ENCODE measurements around the gene ISG20. TPM values are rescaled to one million over a fixed set of nuclear protein-coding genes. Genes with fewer than 3 reads are reported as not detected.

The ISG20 gene
- total RNA-seq, 1 donor from 2014 or later, result 87.1 TPM

- ATAC-seq (ENCODE audit: low read depth) (no peak), DNase-seq (no peak)
- H3K4me3 Mint-ChIP-seq, result no peak overlapping the region
- ChIA-PET CTCF (no interaction called here), POLR2A (no interaction called here)
- H3K27ac Mint-ChIP-seq, result no peak overlapping the region
- H3K36me3 Mint-ChIP-seq (ENCODE audit: low read depth), result no peaks in the 10 kb centered on the region
- intact Hi-C loops (cut with micrococcal nuclease), result no loop called here
- no peak for TF ChIP-seq CTCF (IDR thresholded peaks at IDR 0.05)
- H3K27me3 Mint-ChIP-seq, result peaks cover 4% of the 10 kb centered on the region
- no peaks in the 10 kb centered on the region for H3K9me3 Mint-ChIP-seq
- H3K4me1 Mint-ChIP-seq, result peaks cover 14% of the 10 kb centered on the region
Observed at GRCh38 chr15:88681610-88682221, 42.9 kb downstream of the ISG20 start.

- H3K9me3 Mint-ChIP-seq, result peaks cover 2% of the 10 kb centered on the region
- intact Hi-C loops (cut with micrococcal nuclease), result no loop called here
- H3K4me1 Mint-ChIP-seq, result peaks cover 14% of the 10 kb centered on the region
- H3K27me3 Mint-ChIP-seq, result peaks cover 14% of the 10 kb centered on the region
- no peak overlapping the region for H3K4me3 Mint-ChIP-seq
- no peak overlapping the region for H3K27ac Mint-ChIP-seq
- CTCF ChIA-PET, result no interaction called here
- POLR2A ChIA-PET, result no interaction called here
- H3K36me3 Mint-ChIP-seq (ENCODE audit: low read depth), result no peaks in the 10 kb centered on the region
- DNase-seq (no peak), ATAC-seq (ENCODE audit: low read depth) (no peak)
- no peak for TF ChIP-seq CTCF (IDR thresholded peaks at IDR 0.05)
Observed at GRCh38 chr15:88684345-88684744, 45.5 kb downstream of the ISG20 start.

- ATAC-seq (ENCODE audit: low read depth) (no peak), DNase-seq (no peak)
- H3K4me3 Mint-ChIP-seq, result no peak overlapping the region
- H3K9me3 Mint-ChIP-seq, result peaks cover 4% of the 10 kb centered on the region
- peaks cover 14% of the 10 kb centered on the region for H3K4me1 Mint-ChIP-seq
- H3K36me3 Mint-ChIP-seq (ENCODE audit: low read depth), result no peaks in the 10 kb centered on the region
- POLR2A ChIA-PET, result no interaction called here
- TF ChIP-seq CTCF (IDR thresholded peaks at IDR 0.05), result no peak
- peaks cover 23% of the 10 kb centered on the region for H3K27me3 Mint-ChIP-seq
- CTCF ChIA-PET, result no interaction called here
- intact Hi-C loops (cut with micrococcal nuclease), result no loop called here
- H3K27ac Mint-ChIP-seq, result no peak overlapping the region
Observed at GRCh38 chr15:88686166-88686565, 47.4 kb downstream of the ISG20 start.

GRCh38 chr15:88688394-88688933, 49.6 kb downstream of the ISG20 start:
- no peaks in the 10 kb centered on the region for H3K36me3 Mint-ChIP-seq (ENCODE audit: low read depth)
- intact Hi-C loops (cut with micrococcal nuclease), result no loop called here
- ATAC-seq (ENCODE audit: low read depth) (no peak), DNase-seq (no peak)
- H3K4me1 Mint-ChIP-seq, result peaks cover 8% of the 10 kb centered on the region
- H3K27ac Mint-ChIP-seq, result no peak overlapping the region
- ChIA-PET CTCF (no interaction called here), POLR2A (no interaction called here)
- TF ChIP-seq CTCF (IDR thresholded peaks at IDR 0.05), result no peak
- H3K4me3 Mint-ChIP-seq, result no peak overlapping the region
- H3K27me3 Mint-ChIP-seq, result peaks cover 25% of the 10 kb centered on the region
- peaks cover 4% of the 10 kb centered on the region for H3K9me3 Mint-ChIP-seq

GRCh38 chr15:88690331-88690730, 51.5 kb downstream of the ISG20 start:
- TF ChIP-seq CTCF (IDR thresholded peaks at IDR 0.05), result no peak
- ChIA-PET CTCF (no interaction called here), POLR2A (no interaction called here)
- no peak overlapping the region for H3K4me3 Mint-ChIP-seq
- intact Hi-C loops (cut with micrococcal nuclease), result no loop called here
- peaks cover 25% of the 10 kb centered on the region for H3K27me3 Mint-ChIP-seq
- peaks cover 4% of the 10 kb centered on the region for H3K9me3 Mint-ChIP-seq
- H3K27ac Mint-ChIP-seq, result no peak overlapping the region
- DNase-seq (no peak), ATAC-seq (ENCODE audit: low read depth) (no peak)
- H3K36me3 Mint-ChIP-seq (ENCODE audit: low read depth), result no peaks in the 10 kb centered on the region
- H3K4me1 Mint-ChIP-seq, result no peaks in the 10 kb centered on the region
